Hematopoietic multipotent progenitor cell treated with erythropoietin and hydrocortisone succinate and interleukin-3 and kit ligand, for 4 days (in vitro differentiated cells): Measurements from ENCODE around the gene NCAPD3.

Source experiments
- DNase-seq: peaks from one replicate; pipeline ENCODE4 v3.0.0-alpha.2; 2015

The NCAPD3 gene

GRCh38 chr11:134253188-134253993 is 29.6 kb upstream of the NCAPD3 start, which contains the start of the genes ACAD8 and THYN1:
Gene ACAD8, plus strand, starts transcription at chr11:134253568. Its CDS starts 33 bp downstream, at chr11:134253601.
Gene THYN1, minus strand, starts transcription at chr11:134253352. Its CDS starts 470 bp downstream, at chr11:134252882.
- DNase-seq, result peak; percentile 99

- peak; percentile 64 for DNase-seq
Observed at GRCh38 chr11:134252346-134253187, 28.8 kb upstream of the NCAPD3 start.

GRCh38 chr11:134250675-134251074 is 26.9 kb upstream of the NCAPD3 start:
- DNase-seq, result peak; percentile 39

DNA sequence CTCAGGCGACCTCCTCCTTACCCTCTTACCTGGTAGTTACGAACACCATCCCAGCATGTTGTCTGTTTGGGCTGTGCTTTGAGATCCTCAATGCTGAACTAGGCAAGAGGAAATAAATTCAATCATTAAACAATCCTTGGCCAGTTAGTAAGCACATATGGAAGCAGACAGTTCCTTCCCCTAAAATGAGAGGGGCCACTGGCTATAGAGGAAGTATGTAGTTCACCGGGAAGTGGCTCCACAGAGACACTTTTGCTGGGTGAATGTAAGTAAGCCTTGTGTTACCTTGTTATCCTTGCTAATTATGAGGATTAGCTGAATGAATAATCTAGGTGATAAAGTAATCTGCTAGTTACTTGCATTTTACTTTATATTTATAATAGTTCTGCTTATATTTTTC is 26.5 kb upstream of the NCAPD3 start:
- DNase-seq, result no peak

GRCh38 chr11:134248910-134249480 is 25.2 kb upstream of the NCAPD3 start:
- no peak for DNase-seq

GRCh38 chr11:134246678-134247077 is 22.9 kb upstream of the NCAPD3 start:
- DNase-seq, result no peak

DNA sequence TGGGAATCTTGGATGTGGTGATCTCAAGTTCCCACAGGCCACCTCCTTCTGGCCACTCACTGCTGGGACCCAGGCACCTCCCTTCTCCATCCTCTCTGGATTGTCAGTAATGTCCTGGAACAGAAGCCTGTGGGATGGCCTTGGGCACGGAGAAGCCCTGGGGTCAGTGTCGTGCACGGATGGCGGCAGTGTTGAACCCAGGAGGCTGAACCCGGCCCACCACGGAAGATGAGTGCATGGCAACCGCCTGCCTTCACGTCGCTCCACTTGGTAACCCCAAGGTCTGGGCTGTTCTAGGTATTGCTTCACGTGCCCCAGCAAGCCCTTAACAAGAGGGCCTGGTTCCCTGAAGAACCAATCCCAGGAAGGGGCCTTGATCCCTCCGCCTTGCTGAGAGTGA is 22.3 kb upstream of the NCAPD3 start:
- no peak for DNase-seq

- no peak for DNase-seq
Observed at GRCh38 chr11:134245434-134245833, 21.7 kb upstream of the NCAPD3 start.

DNA sequence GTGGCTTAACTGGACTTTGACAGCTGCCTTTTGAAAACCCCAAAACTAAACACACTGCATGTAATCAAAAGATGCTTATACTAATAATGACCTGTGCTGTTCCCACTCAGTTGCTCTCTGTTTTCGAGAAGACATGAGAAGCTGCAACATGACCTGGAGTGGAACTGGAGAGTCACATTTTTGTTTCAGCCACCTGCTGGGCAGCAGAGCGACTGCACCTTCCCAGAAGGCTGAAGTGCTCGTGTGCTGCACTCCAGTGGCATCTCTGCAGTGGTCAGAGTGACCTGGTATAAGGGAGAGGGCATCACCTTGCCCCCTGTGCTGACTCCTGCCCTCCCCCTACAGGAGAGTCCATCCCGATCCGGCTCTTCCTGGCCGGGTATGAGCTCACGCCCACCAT is 20.8 kb upstream of the NCAPD3 start:
- peak; percentile 70 for DNase-seq

GRCh38 chr11:134243913-134244312 is 20.1 kb upstream of the NCAPD3 start:
- DNase-seq, result no peak

- no peak for DNase-seq
Observed at GRCh38 chr11:134242376-134242775, 18.6 kb upstream of the NCAPD3 start.

GRCh38 chr11:134240592-134240991 is 16.8 kb upstream of the NCAPD3 start:
- DNase-seq, result no peak

- no peak for DNase-seq
Observed at GRCh38 chr11:134238956-134239355, 15.2 kb upstream of the NCAPD3 start.

- DNase-seq, result no peak
Observed at GRCh38 chr11:134237557-134237922, 13.8 kb upstream of the NCAPD3 start.

- peak; percentile 26 for DNase-seq
Observed at GRCh38 chr11:134236834-134237556, 13.2 kb upstream of the NCAPD3 start.

DNA sequence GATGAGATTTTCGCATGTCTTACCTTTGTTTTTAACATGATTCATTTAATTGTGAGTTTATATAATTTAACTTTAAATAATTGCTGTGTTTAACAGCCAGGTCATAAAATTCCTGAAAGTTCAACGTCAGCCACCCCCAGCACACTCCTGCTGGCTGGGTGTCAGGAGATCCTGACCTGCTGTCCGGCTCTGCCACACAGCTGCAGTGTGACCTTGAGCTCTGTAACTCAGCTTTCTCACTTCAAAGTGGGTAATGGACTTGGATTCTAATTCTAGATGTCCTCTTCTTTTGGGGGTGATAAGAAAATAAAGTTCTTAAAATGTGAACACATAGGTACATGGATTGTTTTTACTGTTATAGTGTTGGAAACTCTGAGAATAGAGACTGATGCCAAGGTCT is 11.6 kb upstream of the NCAPD3 start:
- no peak for DNase-seq

DNA sequence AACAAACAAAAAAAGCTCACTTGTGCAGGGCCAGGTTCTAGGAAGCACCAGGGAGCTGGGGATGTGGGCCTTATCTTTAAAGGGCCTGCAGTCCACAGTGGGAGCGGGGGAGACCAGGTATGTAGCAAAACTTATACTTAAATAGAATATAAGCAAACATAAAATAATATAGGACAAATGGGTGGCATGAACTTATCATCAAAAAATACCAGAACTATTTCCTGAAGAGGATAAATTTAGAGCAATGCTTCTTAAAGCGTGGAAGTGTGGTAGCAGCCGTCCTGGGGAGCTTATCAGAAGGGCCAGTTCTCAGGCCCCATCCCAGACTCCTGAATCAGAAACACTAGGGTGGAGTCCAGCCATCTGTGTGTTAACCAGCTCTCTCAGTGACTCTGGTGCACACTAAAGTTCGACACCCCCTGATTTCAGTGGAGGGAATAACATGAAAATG is 10.0 kb upstream of the NCAPD3 start:
- DNase-seq, result peak; percentile 86

- peak; percentile 54 for DNase-seq
Observed at GRCh38 chr11:134231958-134232659, 8.3 kb upstream of the NCAPD3 start.

GRCh38 chr11:134230339-134230738 is 6.6 kb upstream of the NCAPD3 start:
- DNase-seq, result no peak

- no peak for DNase-seq
Observed at GRCh38 chr11:134229126-134229790, 5.5 kb upstream of the NCAPD3 start.

DNA sequence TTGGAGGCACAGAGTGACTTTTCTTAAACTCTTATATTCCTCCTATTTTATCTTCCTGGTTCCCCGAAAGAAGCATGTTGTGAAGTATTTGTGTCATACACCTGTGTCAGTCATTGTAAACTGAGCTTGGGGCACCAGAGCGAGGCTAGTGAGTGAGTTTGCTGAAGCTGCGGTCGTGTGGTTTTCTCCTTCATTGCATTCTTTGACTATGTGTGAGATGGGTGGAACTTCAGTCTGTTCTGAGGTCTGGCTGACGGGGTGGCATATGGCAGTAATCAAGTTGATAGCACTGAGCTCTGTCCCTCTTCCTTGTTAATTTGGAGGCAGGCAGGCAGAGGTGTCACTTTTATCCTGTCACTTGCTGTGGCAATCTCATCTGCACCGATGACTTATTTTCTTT is 4.9 kb upstream of the NCAPD3 start:
- DNase-seq, result no peak
